T-helper 1 cell treated with Interleukin-12 subunit alpha and Interleukin-12 subunit beta and Interleukin-4 antibody, amounts not matched to agents 30 μg/mL and 1 μg/mL, for 36 hours (primary cell): ENCODE data around the gene LRRC57.
A peak's percentile ranks its signal among the peaks of the same experiment; 100 is the strongest.

Source experiments
- H3K27ac Mint-ChIP-seq: one replicate; pipeline ENCODE4 v1.8.0; 2021; ENCODE audit warnings: mild to moderate bottlenecking, mixed read lengths
- H3K27me3 Mint-ChIP-seq: one replicate; pipeline ENCODE4 v1.8.0; 2021; ENCODE audit warnings: low read depth, mixed read lengths
- H3K36me3 Mint-ChIP-seq: one replicate; pipeline ENCODE4 v1.8.0; 2021; ENCODE audit warnings: low read depth, mixed read lengths
- H3K4me1 Mint-ChIP-seq: one replicate; pipeline ENCODE4 v1.8.0; 2021; ENCODE audit warnings: low read depth, mixed read lengths
- H3K4me3 Mint-ChIP-seq: one replicate; pipeline ENCODE4 v1.8.0; 2021; ENCODE audit warnings: mild to moderate bottlenecking, moderate library complexity, mixed read lengths
- H3K9me3 Mint-ChIP-seq: one replicate; pipeline ENCODE4 v1.8.0; 2021; ENCODE audit warnings: mixed read lengths

LRRC57 gene

DNA sequence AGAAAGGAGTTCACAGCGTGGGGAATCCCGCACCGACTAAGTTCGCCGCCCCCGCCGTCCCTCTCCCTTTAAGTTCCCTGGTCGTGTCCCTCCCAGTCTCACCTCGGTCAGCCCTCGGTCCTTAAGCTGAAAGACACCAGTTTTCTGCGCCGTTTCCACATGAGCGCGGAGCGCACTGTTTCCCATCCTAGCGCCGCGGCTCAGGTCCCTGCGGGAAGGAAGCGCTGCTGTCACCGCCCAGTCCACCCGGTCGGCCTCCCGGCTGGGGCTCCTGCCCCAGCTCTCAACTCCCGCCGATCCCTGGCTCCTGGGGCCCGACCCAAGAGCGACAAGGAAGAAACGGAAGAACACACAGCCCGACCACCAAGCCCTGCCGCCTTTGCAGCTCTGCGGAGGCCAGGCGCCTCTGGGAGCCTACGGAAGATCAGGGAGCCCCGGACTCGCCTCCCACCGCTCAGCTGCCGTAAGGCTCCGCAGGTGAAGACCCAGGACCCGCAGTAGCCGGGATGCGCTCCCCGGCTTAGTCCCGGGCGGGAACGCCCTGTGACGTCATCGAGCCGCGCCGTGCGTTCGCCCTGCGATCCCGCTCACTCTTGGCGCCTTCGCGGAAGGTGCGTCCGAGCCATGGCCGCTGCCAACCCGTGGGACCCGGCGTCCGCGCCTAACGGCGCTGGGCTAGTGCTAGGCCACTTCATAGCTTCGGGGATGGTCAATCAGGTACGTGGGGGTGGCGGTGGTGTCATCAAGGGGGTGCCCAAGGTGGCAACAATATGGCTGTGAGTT is at the start of gene LRRC57, which contains the start of gene HAUS2:
Gene LRRC57 (minus strand): TSS at position 545 of the 783 bp plus-strand sequence. CDS start 359 bp downstream, at position 186.
Gene HAUS2 (plus strand): TSS at position 590 of the 783 bp plus-strand sequence. CDS start 35 bp downstream, at position 625.
- H3K4me1 Mint-ChIP-seq = peaks cover 44% of the 10 kb centered on the region
- peak within 1 kb of the TSS; percentile 96 for H3K27ac Mint-ChIP-seq
- no peaks in the 10 kb centered on the region for H3K9me3 Mint-ChIP-seq
- peak within 1 kb of the TSS; percentile 93 for H3K4me3 Mint-ChIP-seq
- no peaks in the 10 kb centered on the region for H3K27me3 Mint-ChIP-seq
- H3K36me3 Mint-ChIP-seq = peaks cover 25% of the 10 kb centered on the region

GRCh38 chr15:42595626-42596240 is 47.1 kb upstream of the LRRC57 start:
- Mint-ChIP-seq H3K4me1 (peaks cover 5% of the 10 kb centered on the region), H3K9me3 (no peaks in the 10 kb centered on the region), H3K27me3 (no peaks in the 10 kb centered on the region), H3K27ac (no peak overlapping the region), H3K4me3 (no peak overlapping the region), H3K36me3 (peaks cover 13% of the 10 kb centered on the region)

GRCh38 chr15:42594095-42594494 is 45.5 kb upstream of the LRRC57 start:
- no peak overlapping the region for H3K27ac Mint-ChIP-seq
- no peaks in the 10 kb centered on the region for H3K27me3 Mint-ChIP-seq
- H3K4me1 Mint-ChIP-seq = peaks cover 2% of the 10 kb centered on the region
- H3K4me3 Mint-ChIP-seq = no peak overlapping the region
- H3K36me3 Mint-ChIP-seq = peaks cover 10% of the 10 kb centered on the region
- no peaks in the 10 kb centered on the region for H3K9me3 Mint-ChIP-seq

GRCh38 chr15:42593143-42593542 is 44.5 kb upstream of the LRRC57 start:
- no peaks in the 10 kb centered on the region for H3K9me3 Mint-ChIP-seq
- H3K36me3 Mint-ChIP-seq = peaks cover 13% of the 10 kb centered on the region
- no peak overlapping the region for H3K27ac Mint-ChIP-seq
- peaks cover 2% of the 10 kb centered on the region for H3K4me1 Mint-ChIP-seq
- H3K27me3 Mint-ChIP-seq = no peaks in the 10 kb centered on the region
- no peak overlapping the region for H3K4me3 Mint-ChIP-seq

- peaks cover 2% of the 10 kb centered on the region for H3K4me1 Mint-ChIP-seq
- no peak overlapping the region for H3K4me3 Mint-ChIP-seq
- H3K27ac Mint-ChIP-seq = no peak overlapping the region
- peaks cover 16% of the 10 kb centered on the region for H3K36me3 Mint-ChIP-seq
- no peaks in the 10 kb centered on the region for H3K9me3 Mint-ChIP-seq
- H3K27me3 Mint-ChIP-seq = no peaks in the 10 kb centered on the region
Observed at GRCh38 chr15:42592716-42593115, 44.1 kb upstream of the LRRC57 start.

GRCh38 chr15:42591238-42591934 is 42.8 kb upstream of the LRRC57 start:
- H3K27me3 Mint-ChIP-seq = no peaks in the 10 kb centered on the region
- no peaks in the 10 kb centered on the region for H3K9me3 Mint-ChIP-seq
- H3K4me1 Mint-ChIP-seq = peaks cover 2% of the 10 kb centered on the region
- peaks cover 16% of the 10 kb centered on the region for H3K36me3 Mint-ChIP-seq
- H3K4me3 Mint-ChIP-seq = no peak overlapping the region
- no peak overlapping the region for H3K27ac Mint-ChIP-seq

GRCh38 chr15:42590619-42591237 is 42.1 kb upstream of the LRRC57 start:
- Mint-ChIP-seq H3K9me3 (no peaks in the 10 kb centered on the region), H3K4me3 (no peak overlapping the region), H3K36me3 (peaks cover 14% of the 10 kb centered on the region), H3K27me3 (no peaks in the 10 kb centered on the region), H3K4me1 (peaks cover 2% of the 10 kb centered on the region), H3K27ac (no peak overlapping the region)

DNA sequence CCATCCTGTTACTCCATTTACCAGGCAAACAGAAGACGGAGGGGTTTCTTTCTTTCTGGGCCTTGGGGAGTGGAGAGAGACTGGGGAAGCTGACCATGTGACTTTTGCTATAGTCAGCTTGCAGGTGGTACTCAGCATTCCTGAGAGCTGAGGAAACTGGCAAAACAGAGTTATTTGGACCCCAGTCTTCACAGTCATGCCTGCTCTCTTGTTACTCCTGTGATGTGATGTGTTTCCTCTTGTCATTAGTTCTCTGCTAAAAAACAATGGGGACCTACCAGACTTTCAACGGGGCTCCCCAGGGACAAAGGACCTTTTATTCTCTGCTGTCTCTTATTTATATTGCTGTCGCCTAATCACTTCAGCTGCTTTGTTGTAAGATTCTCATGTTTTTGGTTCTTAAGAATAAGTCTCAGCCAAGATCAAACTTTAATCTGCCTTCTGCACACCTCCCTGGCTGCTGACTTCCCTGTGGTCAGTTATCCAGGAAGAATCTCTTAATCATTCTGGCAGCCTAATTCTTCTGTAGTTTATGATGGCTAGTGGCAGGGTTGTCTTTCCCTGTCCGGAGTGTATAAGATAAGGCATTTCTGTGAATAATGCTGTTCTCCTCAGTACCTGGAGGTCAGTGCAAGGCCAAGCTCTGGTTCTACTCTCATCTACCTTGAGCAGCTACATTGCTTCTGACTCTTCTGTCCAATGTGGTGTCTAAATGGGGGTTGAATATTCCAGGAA is 35.6 kb upstream of the LRRC57 start:
- peaks cover 7% of the 10 kb centered on the region for H3K36me3 Mint-ChIP-seq
- H3K27me3 Mint-ChIP-seq = peaks cover 14% of the 10 kb centered on the region
- no peak overlapping the region for H3K27ac Mint-ChIP-seq
- no peaks in the 10 kb centered on the region for H3K9me3 Mint-ChIP-seq
- H3K4me3 Mint-ChIP-seq = no peak overlapping the region
- peaks cover 18% of the 10 kb centered on the region for H3K4me1 Mint-ChIP-seq

GRCh38 chr15:42582569-42583375 is 34.2 kb upstream of the LRRC57 start:
- H3K4me3 Mint-ChIP-seq = no peak overlapping the region
- peaks cover 26% of the 10 kb centered on the region for H3K27me3 Mint-ChIP-seq
- no peak overlapping the region for H3K27ac Mint-ChIP-seq
- H3K4me1 Mint-ChIP-seq = peaks cover 20% of the 10 kb centered on the region
- H3K9me3 Mint-ChIP-seq = no peaks in the 10 kb centered on the region
- peaks cover 7% of the 10 kb centered on the region for H3K36me3 Mint-ChIP-seq

- Mint-ChIP-seq H3K27me3 (peaks cover 31% of the 10 kb centered on the region), H3K9me3 (no peaks in the 10 kb centered on the region), H3K27ac (peak overlapping the region; percentile 92), H3K36me3 (peaks cover 6% of the 10 kb centered on the region), H3K4me3 (peak overlapping the region; percentile 90), H3K4me1 (peaks cover 31% of the 10 kb centered on the region)
Observed at GRCh38 chr15:42581272-42581730, 32.7 kb upstream of the LRRC57 start.

- Mint-ChIP-seq H3K27me3 (peaks cover 33% of the 10 kb centered on the region), H3K27ac (no peak overlapping the region), H3K36me3 (peaks cover 6% of the 10 kb centered on the region), H3K4me1 (peaks cover 40% of the 10 kb centered on the region), H3K4me3 (no peak overlapping the region), H3K9me3 (no peaks in the 10 kb centered on the region)
Observed at GRCh38 chr15:42578984-42579537, 30.5 kb upstream of the LRRC57 start.

GRCh38 chr15:42577514-42578031 is 29.0 kb upstream of the LRRC57 start:
- peak overlapping the region; percentile 37 for H3K27ac Mint-ChIP-seq
- H3K36me3 Mint-ChIP-seq = peaks cover 6% of the 10 kb centered on the region
- H3K4me1 Mint-ChIP-seq = peaks cover 40% of the 10 kb centered on the region
- H3K9me3 Mint-ChIP-seq = no peaks in the 10 kb centered on the region
- H3K4me3 Mint-ChIP-seq = peak overlapping the region; percentile 54
- peaks cover 33% of the 10 kb centered on the region for H3K27me3 Mint-ChIP-seq

DNA sequence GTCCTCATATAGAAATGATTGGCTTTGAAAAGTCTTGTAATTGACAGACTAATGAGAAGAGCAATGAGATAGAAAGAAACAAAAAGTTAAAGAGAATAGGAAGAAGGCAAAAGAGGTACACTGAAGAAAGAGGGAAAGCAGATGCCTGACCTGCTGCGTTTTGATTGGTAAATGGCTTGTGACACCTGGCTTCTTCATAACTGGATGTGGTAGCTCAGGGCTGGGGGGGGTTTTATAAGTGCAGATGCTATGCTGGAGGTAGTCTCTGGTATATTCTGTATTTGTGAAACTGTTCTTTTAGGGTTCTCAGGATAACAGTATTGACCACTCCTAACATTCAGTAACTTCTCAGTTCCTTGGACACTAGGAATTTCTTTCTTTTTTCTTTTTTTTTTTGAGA is 28.2 kb upstream of the LRRC57 start:
- H3K27me3 Mint-ChIP-seq = peaks cover 33% of the 10 kb centered on the region
- H3K9me3 Mint-ChIP-seq = no peaks in the 10 kb centered on the region
- H3K4me3 Mint-ChIP-seq = peak overlapping the region; percentile 88
- no peak overlapping the region for H3K27ac Mint-ChIP-seq
- H3K4me1 Mint-ChIP-seq = peaks cover 35% of the 10 kb centered on the region
- peaks cover 6% of the 10 kb centered on the region for H3K36me3 Mint-ChIP-seq
